Lung (tissue), 12 donors: ENCODE measurements around the gene COL8A2. TPM values are rescaled to one million over a fixed set of nuclear protein-coding genes. Genes with fewer than 3 reads are reported as not detected.
"Not testable (repeated sequence)": the region's sequence is repeated elsewhere in the genome, so short reads cannot be mapped to it uniquely, and the experiment has no call there.

Source experiments
- ATAC-seq: fragments of 200-7000 bp; cut with Tn5 transposase; one replicate; pipeline ENCODE4 v1.9.1; 2020; ENCODE audit warnings: moderate number of reproducible peaks; ENCODE audit not compliant: insufficient read depth, low FRiP score
- DNase-seq, 3 donors: peaks; one replicate each; pipeline ENCODE4 v3.0.0-alpha.2; 2013 to 2017
- H3K27ac ChIP-seq, 2 donors: one replicate each; pipeline ENCODE4 v1.5.1; 2013; ENCODE audit warnings: mild to moderate bottlenecking in 2 of 2, moderate library complexity in 2 of 2, control low read depth in 1 of 2, inconsistent platforms in 1 of 2, low read depth in 1 of 2, low read length in 1 of 2
- H3K27me3 ChIP-seq, 3 donors: one replicate each; pipeline ENCODE4 v1.5.1; 2013; ENCODE audit warnings: low read length in 2 of 3; ENCODE audit not compliant: control insufficient read depth in 3 of 3, insufficient read depth in 3 of 3
- H3K36me3 ChIP-seq, 4 donors: one replicate each; pipeline ENCODE4 v1.5.1; 2013; ENCODE audit warnings: low read length in 4 of 4, mild to moderate bottlenecking in 1 of 4, moderate library complexity in 1 of 4; ENCODE audit not compliant: control insufficient read depth in 4 of 4, insufficient read depth in 4 of 4
- H3K4me1 ChIP-seq, 5 donors: one replicate each; pipeline ENCODE4 v1.5.1; 2013; ENCODE audit warnings: low read length in 5 of 5, mild to moderate bottlenecking in 2 of 5, moderate library complexity in 1 of 5; ENCODE audit not compliant: control insufficient read depth in 5 of 5, insufficient read depth in 5 of 5
- H3K4me3 ChIP-seq: one replicate; pipeline ENCODE4 v1.5.1; 2013; ENCODE audit warnings: mild to moderate bottlenecking, control low read depth, moderate library complexity
- H3K9ac ChIP-seq, 2 donors: one replicate each; pipeline ENCODE4 v1.5.1; 2013; ENCODE audit warnings: low read length in 2 of 2, control low read depth in 1 of 2; ENCODE audit not compliant: insufficient read depth in 1 of 2
- H3K9me3 ChIP-seq, 4 donors: one replicate each; pipeline ENCODE4 v1.5.1; 2013; ENCODE audit warnings: low read length in 3 of 4, mild to moderate bottlenecking in 1 of 4, moderate library complexity in 1 of 4; ENCODE audit not compliant: control insufficient read depth in 4 of 4, insufficient read depth in 3 of 4
- CTCF ChIP-seq: IDR thresholded peaks from 2 replicates; pipeline ENCODE4 v1.5.1; 2012; ENCODE audit warnings: mild to moderate bottlenecking; ENCODE audit errors: control extremely low read depth, extremely low read depth
- WGBS, 2 donors: extraction: QIAGEN DNeasy Blood & Tissue Kit; methylation state at CpG; one replicate each; pipeline ENCODE4 v1.1.7; 2013; 5-methylcytosine and 5-hydroxymethylcytosine counted together
- polyA plus RNA-seq, 2 donors: library from polyadenylated mRNA; stranded (reverse); fragments of 200-250 nt; gene quantifications; one replicate each; pipeline ENCODE4 v1.2.1, GENCODE V29; 2013
- total RNA-seq, 2 donors: library from RNA; depleted of rRNA in 1 of 2; stranded (reverse); fragments of >200 nt in 1 of 2; gene quantifications; one replicate each; pipeline ENCODE4 v1.2.1, GENCODE V29; 2014 to 2021
- donor health status: control.
- donor health status: control.
- donor health status: Bipolar disorder and iron deficiency.
- donor health status: healthy.
- donor health status: DM: yes; HTN: yes; CAD: no.

Gene COL8A2
- total and polyA plus RNA-seq, 4 donors: 2.0 to 6.0 (median 3.3) TPM

DNA sequence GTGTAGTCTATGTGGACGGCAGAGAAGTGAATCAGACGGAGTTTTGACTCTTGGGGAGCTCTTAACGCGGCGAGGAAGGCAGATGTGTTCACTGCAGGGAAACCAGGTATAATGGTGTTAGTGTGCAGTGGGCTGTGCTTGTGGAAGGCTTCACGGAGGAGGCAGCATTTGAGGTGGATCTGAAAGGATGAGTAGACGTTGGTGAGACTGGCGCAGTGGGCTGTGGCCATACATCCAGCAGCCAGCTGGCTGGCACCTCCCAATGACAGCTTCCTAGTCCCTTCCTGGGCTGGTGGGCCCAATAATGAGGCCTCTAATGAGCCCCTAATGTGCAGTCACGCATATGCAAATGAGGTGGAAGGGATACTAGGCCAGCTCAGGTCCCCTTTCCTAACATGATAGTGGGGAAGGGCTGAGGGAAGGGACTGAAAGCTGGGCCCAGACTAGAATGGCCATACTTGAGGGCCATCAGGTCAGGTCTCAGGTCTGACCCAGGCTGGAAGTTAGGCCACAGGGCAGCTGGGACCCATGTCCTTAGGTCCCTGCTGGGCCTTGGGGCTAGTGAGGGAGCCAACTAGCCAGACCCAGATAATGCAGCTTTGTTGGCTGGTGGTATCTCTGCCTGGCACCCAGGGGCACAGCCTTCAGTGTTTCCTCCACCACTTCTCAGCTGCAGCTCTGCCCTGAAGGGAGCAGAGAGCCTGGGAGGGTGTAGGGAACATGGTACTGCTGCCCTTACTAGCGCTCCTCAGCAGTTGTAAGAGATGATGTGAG is 34.8 kb upstream of the COL8A2 start:
- Histone ChIP-seq H3K4me3 (no peak overlapping the region), H3K27me3 (no peaks in the 10 kb centered on the region), H3K27ac (peak overlapping the region; percentile 94 to 95), H3K36me3 (peaks cover 0 to 4% (median 0%) of the 10 kb centered on the region in 4 donors), H3K9ac (peak overlapping the region in 1 of 2 donors; percentile 26), H3K9me3 (no peaks in the 10 kb centered on the region), H3K4me1 (peaks cover 14 to 66% (median 28%) of the 10 kb centered on the region in 5 donors)
- 85 to 90% methylated on average over 10 of the region's 10 CpGs for WGBS, 2 donors
- ATAC-seq (no peak), DNase-seq (no peak)
- no peak for TF ChIP-seq CTCF

DNA sequence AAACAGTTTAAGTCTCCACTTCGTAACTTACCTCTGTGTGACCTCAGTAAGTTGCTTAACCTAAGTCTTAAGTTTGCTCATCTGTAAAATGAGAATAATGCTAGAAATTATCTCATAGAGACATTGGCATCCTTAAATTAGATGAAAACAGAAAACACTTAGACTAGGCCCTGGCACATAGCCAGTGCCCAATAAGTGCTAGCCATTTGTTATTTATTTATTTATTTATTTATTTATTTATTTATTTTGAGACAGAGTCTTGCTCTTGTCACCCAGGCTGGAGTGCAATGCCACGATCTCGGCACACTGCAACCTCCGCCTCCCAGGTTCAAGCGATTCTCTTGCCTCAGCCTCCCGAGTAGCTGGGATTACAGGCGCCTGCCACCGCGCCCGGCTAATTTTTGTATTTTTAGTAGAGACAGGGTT is 33.8 kb upstream of the COL8A2 start:
- WGBS, 2 donors: 90 to 91% methylated on average over 10 of the region's 10 CpGs
- H3K4me3 ChIP-seq: not testable (repeated sequence)

GRCh38 chr1:36157973-36158826 is 33.2 kb upstream of the COL8A2 start:
- Histone ChIP-seq H3K4me3 (peak overlapping the region; percentile 62), H3K9ac (peak overlapping the region in 1 of 2 donors; percentile 56), H3K4me1 (peaks cover 14 to 60% (median 28%) of the 10 kb centered on the region in 5 donors), H3K27ac (peak overlapping the region; percentile 98 to 99), H3K9me3 (no peaks in the 10 kb centered on the region), H3K27me3 (no peaks in the 10 kb centered on the region), H3K36me3 (peaks cover 0 to 4% (median 0%) of the 10 kb centered on the region in 4 donors)
- TF ChIP-seq CTCF: no peak
- no peak for ATAC-seq
- 45 to 47% methylated on average over 9 of the region's 9 CpGs for WGBS, 2 donors
- no peak for DNase-seq

More for the DNA sequence above, 33.8 kb upstream of the COL8A2 start:
- not testable (repeated sequence) for H3K27me3 ChIP-seq, DNase-seq, H3K9ac ChIP-seq, ATAC-seq, H3K36me3 ChIP-seq, H3K9me3 ChIP-seq
- Histone ChIP-seq H3K4me1 (peaks cover 14 to 66% (median 28%) of the 10 kb centered on the region in 5 donors), H3K27ac (peak overlapping the region in 1 of 2 donors; percentile 99)
